ENCODE measurements around the gene ANAPC10.

ANAPC10 gene

DNA sequence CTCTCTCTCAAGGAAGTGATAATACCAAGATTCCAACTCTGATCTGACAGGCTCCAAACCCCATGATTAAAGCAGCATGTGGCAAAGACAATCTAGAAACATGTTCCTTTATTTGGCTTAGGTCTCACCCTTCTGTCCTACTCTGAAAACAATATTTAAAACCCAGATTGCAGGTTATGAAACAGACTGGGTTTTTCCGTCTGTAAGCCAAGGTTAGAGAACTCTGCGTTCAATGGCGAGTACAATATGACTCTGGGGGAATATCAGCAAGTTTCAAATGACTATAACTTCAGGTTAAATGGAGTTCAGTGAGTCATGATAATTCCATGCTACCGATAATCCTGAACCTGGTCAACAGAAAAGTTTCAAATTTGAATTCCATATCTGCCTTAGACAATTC is 50.8 kb downstream of the ANAPC10 start:
- H3F3A ChIP-seq (ENCODE audit: insufficient read depth, low read length), result no peaks in the 10 kb centered on the region
- H3K9me2 ChIP-seq (ENCODE audit: low read depth, low read length), result no peaks in the 10 kb centered on the region
- H3K4me2 ChIP-seq (ENCODE audit: low read length), result no peak overlapping the region
- TF ChIP-seq, protein P1, sequence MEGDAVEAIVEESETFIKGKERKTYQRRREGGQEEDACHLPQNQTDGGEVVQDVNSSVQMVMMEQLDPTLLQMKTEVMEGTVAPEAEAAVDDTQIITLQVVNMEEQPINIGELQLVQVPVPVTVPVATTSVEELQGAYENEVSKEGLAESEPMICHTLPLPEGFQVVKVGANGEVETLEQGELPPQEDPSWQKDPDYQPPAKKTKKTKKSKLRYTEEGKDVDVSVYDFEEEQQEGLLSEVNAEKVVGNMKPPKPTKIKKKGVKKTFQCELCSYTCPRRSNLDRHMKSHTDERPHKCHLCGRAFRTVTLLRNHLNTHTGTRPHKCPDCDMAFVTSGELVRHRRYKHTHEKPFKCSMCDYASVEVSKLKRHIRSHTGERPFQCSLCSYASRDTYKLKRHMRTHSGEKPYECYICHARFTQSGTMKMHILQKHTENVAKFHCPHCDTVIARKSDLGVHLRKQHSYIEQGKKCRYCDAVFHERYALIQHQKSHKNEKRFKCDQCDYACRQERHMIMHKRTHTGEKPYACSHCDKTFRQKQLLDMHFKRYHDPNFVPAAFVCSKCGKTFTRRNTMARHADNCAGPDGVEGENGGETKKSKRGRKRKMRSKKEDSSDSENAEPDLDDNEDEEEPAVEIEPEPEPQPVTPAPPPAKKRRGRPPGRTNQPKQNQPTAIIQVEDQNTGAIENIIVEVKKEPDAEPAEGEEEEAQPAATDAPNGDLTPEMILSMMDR (IDR thresholded peaks at IDR 0.05; ENCODE audit: low read length), result no peak
- TF ChIP-seq EZH2 (IDR thresholded peaks at IDR 0.05; ENCODE audit: borderline replicate concordance, low read length), result no peak
- peaks cover 12% of the 10 kb centered on the region; the same call in 1 of the 2 replicates for H3K36me3 ChIP-seq (ENCODE audit: insufficient read depth, low read length)
- H3K27ac ChIP-seq (ENCODE audit: low read depth, low read length, poor library complexity, severe bottlenecking), result no peak overlapping the region
- peaks cover 8% of the 10 kb centered on the region; the same call in 1 of the 2 replicates for H3K79me2 ChIP-seq (ENCODE audit: insufficient read depth, low read length)
- no peak overlapping the region for H3K4me3 ChIP-seq (ENCODE audit: low read depth, low read length, poor library complexity, severe bottlenecking)
- no peaks in the 10 kb centered on the region for H3K27me3 ChIP-seq (ENCODE audit: insufficient read depth, low read length)
- H3K9me3 ChIP-seq (ENCODE audit: low read length), result no peaks in the 10 kb centered on the region
- H4K20me1 ChIP-seq (ENCODE audit: insufficient read depth, low read length), result no peaks in the 10 kb centered on the region
- no peak overlapping the region for H2AFZ ChIP-seq (ENCODE audit: low read length)
- H3K9ac ChIP-seq (ENCODE audit: low read length), result no peak overlapping the region
- peaks cover 21% of the 10 kb centered on the region for H3K4me1 ChIP-seq (ENCODE audit: insufficient read depth, low read length, severe bottlenecking)

DNA sequence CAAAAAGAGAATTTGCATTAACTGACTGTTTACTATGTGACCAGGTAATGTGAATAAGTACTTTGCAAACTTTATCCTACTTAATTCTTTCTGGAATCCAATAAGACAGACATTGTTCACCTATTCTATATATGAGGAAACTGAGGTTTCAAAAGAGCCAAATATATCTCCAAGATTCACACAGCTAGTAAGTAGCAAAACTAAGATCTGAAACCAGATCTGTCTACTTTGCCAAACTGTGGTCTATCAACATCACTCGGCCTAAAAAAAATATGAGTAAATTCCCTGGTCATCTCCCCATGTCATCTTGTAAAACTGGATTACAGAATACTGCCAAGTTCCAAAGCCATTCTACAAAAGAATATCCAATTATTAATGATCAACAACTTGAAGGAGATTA is 52.8 kb downstream of the ANAPC10 start:
- peaks cover 8% of the 10 kb centered on the region; the same call in 1 of the 2 replicates for H3K79me2 ChIP-seq (ENCODE audit: insufficient read depth, low read length)
- no peak overlapping the region for H3K27ac ChIP-seq (ENCODE audit: low read depth, low read length, poor library complexity, severe bottlenecking)
- H3K9ac ChIP-seq (ENCODE audit: low read length), result no peak overlapping the region
- no peak for TF ChIP-seq EZH2 (IDR thresholded peaks at IDR 0.05; ENCODE audit: borderline replicate concordance, low read length)
- TF ChIP-seq, protein P1 (IDR thresholded peaks at IDR 0.05; ENCODE audit: low read length), result no peak
- H3K4me3 ChIP-seq (ENCODE audit: low read depth, low read length, poor library complexity, severe bottlenecking), result no peak overlapping the region
- H3K4me2 ChIP-seq (ENCODE audit: low read length), result no peak overlapping the region
- H3K9me2 ChIP-seq (ENCODE audit: low read depth, low read length), result no peaks in the 10 kb centered on the region
- peaks cover 34% of the 10 kb centered on the region for H3K4me1 ChIP-seq (ENCODE audit: insufficient read depth, low read length, severe bottlenecking)
- no peaks in the 10 kb centered on the region for H3K27me3 ChIP-seq (ENCODE audit: insufficient read depth, low read length)
- H2AFZ ChIP-seq (ENCODE audit: low read length), result no peak overlapping the region
- peaks cover 3% of the 10 kb centered on the region; the same call in 1 of the 2 replicates for H3K36me3 ChIP-seq (ENCODE audit: insufficient read depth, low read length)
- H3F3A ChIP-seq (ENCODE audit: insufficient read depth, low read length), result no peaks in the 10 kb centered on the region
- H3K9me3 ChIP-seq (ENCODE audit: low read length), result no peaks in the 10 kb centered on the region
- no peaks in the 10 kb centered on the region for H4K20me1 ChIP-seq (ENCODE audit: insufficient read depth, low read length)

DNA sequence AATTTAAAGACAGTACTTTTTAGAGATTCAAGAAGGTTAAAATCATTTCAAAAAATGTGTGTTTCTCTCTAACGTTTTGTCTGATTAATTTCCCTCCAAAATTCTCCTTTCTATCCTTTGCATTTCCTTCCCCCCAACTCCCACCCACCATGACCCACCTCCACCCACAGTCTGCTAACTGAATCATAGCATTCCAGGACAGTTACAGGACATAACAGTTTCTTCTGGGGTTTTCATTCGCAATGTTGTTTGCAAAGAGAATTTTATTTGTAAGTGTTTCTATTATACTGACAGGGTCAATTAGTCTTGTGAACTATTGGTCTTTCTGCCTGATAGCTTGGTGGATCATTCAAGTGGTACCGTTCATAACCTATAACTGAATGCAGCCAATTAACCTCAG is 53.7 kb downstream of the ANAPC10 start:
- Histone ChIP-seq H3K4me2 (ENCODE audit: low read length) (no peak overlapping the region), H3K36me3 (ENCODE audit: insufficient read depth, low read length) (no peaks in the 10 kb centered on the region; the same call in 1 of the 2 replicates), H3K9me3 (ENCODE audit: low read length) (no peaks in the 10 kb centered on the region), H3K27me3 (ENCODE audit: insufficient read depth, low read length) (no peaks in the 10 kb centered on the region), H3K4me3 (ENCODE audit: low read depth, low read length, poor library complexity, severe bottlenecking) (no peak overlapping the region), H3F3A (ENCODE audit: insufficient read depth, low read length) (no peaks in the 10 kb centered on the region), H3K4me1 (ENCODE audit: insufficient read depth, low read length, severe bottlenecking) (peaks cover 34% of the 10 kb centered on the region), H3K9ac (ENCODE audit: low read length) (no peak overlapping the region), H3K79me2 (ENCODE audit: insufficient read depth, low read length) (peaks cover 8% of the 10 kb centered on the region; the same call in 1 of the 2 replicates), H4K20me1 (ENCODE audit: insufficient read depth, low read length) (no peaks in the 10 kb centered on the region), H3K27ac (ENCODE audit: low read depth, low read length, poor library complexity, severe bottlenecking) (no peak overlapping the region), H3K9me2 (ENCODE audit: low read depth, low read length) (no peaks in the 10 kb centered on the region), H2AFZ (ENCODE audit: low read length) (no peak overlapping the region)
- TF ChIP-seq EZH2 (IDR thresholded peaks at IDR 0.05; ENCODE audit: borderline replicate concordance, low read length), result no peak
- TF ChIP-seq, protein P1 (IDR thresholded peaks at IDR 0.05; ENCODE audit: low read length), result no peak
